SH-SY5Y (cell line): ENCODE results near the gene SLC2A1.

ENCODE experiments used
- GATA2 ChIP-seq: IDR thresholded peaks from 2 replicates; pipeline ENCODE4 v1.6.1; 2011; ENCODE audit warnings: mild to moderate bottlenecking, low read depth, low read length
- GATA3 ChIP-seq: IDR thresholded peaks from 2 replicates; pipeline ENCODE4 v1.6.1; 2011; ENCODE audit warnings: low read depth, mild to moderate bottlenecking, low read length, moderate library complexity

The SLC2A1 gene

GRCh38 chr1:42973799-42974198 lies 15.1 kb upstream of the SLC2A1 start:
- TF ChIP-seq GATA3 (no peak), GATA2 (no peak)

GRCh38 chr1:42973286-42973685 lies 14.6 kb upstream of the SLC2A1 start:
- no peak for TF ChIP-seq GATA3
- no peak for TF ChIP-seq GATA2

GRCh38 chr1:42971841-42972291 lies 13.2 kb upstream of the SLC2A1 start:
- TF ChIP-seq GATA3 (no peak), GATA2 (no peak)

- TF ChIP-seq GATA3 (no peak), GATA2 (no peak)
Measured at GRCh38 chr1:42970143-42970542, 11.5 kb upstream of the SLC2A1 start.

- no peak for TF ChIP-seq GATA3
- TF ChIP-seq GATA2 = no peak
Measured at GRCh38 chr1:42968654-42969053, 10.0 kb upstream of the SLC2A1 start.

GRCh38 chr1:42966688-42967612 lies 8.3 kb upstream of the SLC2A1 start:
- TF ChIP-seq GATA3 (no peak), GATA2 (no peak)

GRCh38 chr1:42965378-42965777 lies 6.7 kb upstream of the SLC2A1 start:
- TF ChIP-seq GATA3 (no peak), GATA2 (no peak)

- no peak for TF ChIP-seq GATA3
- TF ChIP-seq GATA2 = no peak
Measured at GRCh38 chr1:42964044-42964812, 5.6 kb upstream of the SLC2A1 start.

GRCh38 chr1:42963378-42964043 lies 4.8 kb upstream of the SLC2A1 start:
- TF ChIP-seq GATA2 = no peak
- no peak for TF ChIP-seq GATA3

GRCh38 chr1:42962641-42963377 lies 4.1 kb upstream of the SLC2A1 start:
- TF ChIP-seq GATA2 = no peak
- no peak for TF ChIP-seq GATA3

GRCh38 chr1:42961312-42962091 lies 2.8 kb upstream of the SLC2A1 start:
- no peak for TF ChIP-seq GATA3
- TF ChIP-seq GATA2 = no peak

GRCh38 chr1:42960566-42961311 lies 2.1 kb upstream of the SLC2A1 start:
- TF ChIP-seq GATA3 (no peak), GATA2 (no peak)
